Measurements from ENCODE around the gene TNFAIP3. TPM values are rescaled to one million over a fixed set of nuclear protein-coding genes. Genes with fewer than 3 reads are reported as not detected.
A peak's percentile ranks its signal among the peaks of the same experiment; 100 is the strongest.

TNFAIP3 gene
- 1.8 TPM for polyA plus RNA-seq (2013, experiment 1 of 2)
- polyA plus RNA-seq (2013, experiment 2 of 2) = 4.6 TPM

GRCh38 chr6:137866914-137867684, at the start of gene TNFAIP3:
Gene TNFAIP3 (plus strand): TSS chr6:137867259. CDS start chr6:137871228, 3,969 bp downstream.
- H3K36me3 ChIP-seq (ENCODE audit: insufficient read depth, low read length) = no peaks in the 10 kb centered on the region; the same call in 1 of the 2 replicates
- peak within 1 kb of the TSS; percentile 36; the same call in 1 of the 2 replicates for H3K27ac ChIP-seq (ENCODE audit: low read depth, low read length)
- peaks cover 17% of the 10 kb centered on the region for H3K27me3 ChIP-seq (ENCODE audit: insufficient read depth, low read length)
- H3K4me1 ChIP-seq (ENCODE audit: insufficient read depth, low read length) = peaks cover 50% of the 10 kb centered on the region
- H3K9me3 ChIP-seq (ENCODE audit: insufficient read depth, low read depth, low read length) = no peaks in the 10 kb centered on the region
- peak within 1 kb of the TSS; percentile 70 for H3K9ac ChIP-seq (ENCODE audit: low read depth, low read length)
- peak within 1 kb of the TSS; percentile 87 for H3K4me3 ChIP-seq (ENCODE audit: low read length)
- WGBS = under 1% methylated on average over 87 of the region's 87 CpGs

GRCh38 chr6:137818440-137818839, 48.6 kb upstream of the TNFAIP3 start:
- 92% methylated on average over 3 of the region's 3 CpGs for WGBS
- H3K4me3 ChIP-seq (ENCODE audit: low read length) = no peak overlapping the region
- no peak overlapping the region for H3K27ac ChIP-seq (ENCODE audit: low read depth, low read length)
- no peaks in the 10 kb centered on the region for H3K36me3 ChIP-seq (ENCODE audit: insufficient read depth, low read length)
- H3K4me1 ChIP-seq (ENCODE audit: insufficient read depth, low read length) = no peaks in the 10 kb centered on the region
- H3K9me3 ChIP-seq (ENCODE audit: insufficient read depth, low read depth, low read length) = no peaks in the 10 kb centered on the region
- H3K27me3 ChIP-seq (ENCODE audit: insufficient read depth, low read length) = no peaks in the 10 kb centered on the region
- H3K9ac ChIP-seq (ENCODE audit: low read depth, low read length) = no peak overlapping the region

- H3K9me3 ChIP-seq (ENCODE audit: insufficient read depth, low read depth, low read length) = no peaks in the 10 kb centered on the region
- H3K4me3 ChIP-seq (ENCODE audit: low read length) = no peak overlapping the region
- H3K36me3 ChIP-seq (ENCODE audit: insufficient read depth, low read length) = no peaks in the 10 kb centered on the region
- WGBS = 83% methylated on average over 2 of the region's 2 CpGs
- H3K27ac ChIP-seq (ENCODE audit: low read depth, low read length) = no peak overlapping the region
- H3K4me1 ChIP-seq (ENCODE audit: insufficient read depth, low read length) = no peaks in the 10 kb centered on the region
- H3K27me3 ChIP-seq (ENCODE audit: insufficient read depth, low read length) = no peaks in the 10 kb centered on the region
- no peak overlapping the region for H3K9ac ChIP-seq (ENCODE audit: low read depth, low read length)
These were observed 47.3 kb upstream of the TNFAIP3 start for GRCh38 chr6:137819740-137820139.

DNA sequence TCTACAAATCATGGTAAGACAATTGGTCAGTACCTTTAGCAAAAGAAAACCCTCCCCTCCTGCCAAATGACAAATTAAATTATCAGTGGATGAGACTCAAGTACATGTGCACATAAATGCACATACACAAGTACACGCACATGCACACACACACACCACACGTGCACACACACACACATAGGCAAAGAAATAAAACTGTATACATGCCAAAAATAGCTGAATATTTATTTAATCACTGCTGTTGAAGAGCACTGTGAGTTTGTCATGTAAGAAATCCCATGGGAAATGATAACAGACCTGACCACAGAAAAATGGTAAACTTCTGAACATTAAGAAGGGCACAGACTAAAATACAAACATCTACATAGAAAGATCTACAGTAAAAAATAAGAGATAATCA, 46.6 kb upstream of the TNFAIP3 start:
- H3K27me3 ChIP-seq (ENCODE audit: insufficient read depth, low read length) = no peaks in the 10 kb centered on the region
- no peaks in the 10 kb centered on the region for H3K9me3 ChIP-seq (ENCODE audit: insufficient read depth, low read depth, low read length)
- H3K36me3 ChIP-seq (ENCODE audit: insufficient read depth, low read length) = no peaks in the 10 kb centered on the region
- WGBS = 100% methylated on average over 2 of the region's 2 CpGs
- H3K4me3 ChIP-seq (ENCODE audit: low read length) = no peak overlapping the region
- H3K27ac ChIP-seq (ENCODE audit: low read depth, low read length) = no peak overlapping the region
- no peak overlapping the region for H3K9ac ChIP-seq (ENCODE audit: low read depth, low read length)
- H3K4me1 ChIP-seq (ENCODE audit: insufficient read depth, low read length) = no peaks in the 10 kb centered on the region

GRCh38 chr6:137820952-137821351, 46.1 kb upstream of the TNFAIP3 start:
- Histone ChIP-seq H3K4me3 (ENCODE audit: low read length) (no peak overlapping the region), H3K9me3 (ENCODE audit: insufficient read depth, low read depth, low read length) (no peaks in the 10 kb centered on the region), H3K27ac (ENCODE audit: low read depth, low read length) (no peak overlapping the region), H3K27me3 (ENCODE audit: insufficient read depth, low read length) (no peaks in the 10 kb centered on the region), H3K9ac (ENCODE audit: low read depth, low read length) (no peak overlapping the region), H3K36me3 (ENCODE audit: insufficient read depth, low read length) (no peaks in the 10 kb centered on the region), H3K4me1 (ENCODE audit: insufficient read depth, low read length) (no peaks in the 10 kb centered on the region)
- WGBS = 91% methylated on average over 1 of the region's 1 CpG

- 65% methylated on average over 3 of the region's 3 CpGs for WGBS
These were observed 45.6 kb upstream of the TNFAIP3 start for GRCh38 chr6:137821491-137821890.

GRCh38 chr6:137823826-137824555, 43.1 kb upstream of the TNFAIP3 start:
- Histone ChIP-seq H3K9me3 (ENCODE audit: insufficient read depth, low read depth, low read length) (no peaks in the 10 kb centered on the region), H3K4me1 (ENCODE audit: insufficient read depth, low read length) (no peaks in the 10 kb centered on the region), H3K27me3 (ENCODE audit: insufficient read depth, low read length) (no peaks in the 10 kb centered on the region), H3K36me3 (ENCODE audit: insufficient read depth, low read length) (no peaks in the 10 kb centered on the region), H3K27ac (ENCODE audit: low read depth, low read length) (no peak overlapping the region), H3K9ac (ENCODE audit: low read depth, low read length) (no peak overlapping the region), H3K4me3 (ENCODE audit: low read length) (no peak overlapping the region)
- 78% methylated on average over 10 of the region's 11 CpGs for WGBS

More at GRCh38 chr6:137821491-137821890, 45.6 kb upstream of the TNFAIP3 start:
- H3K4me3 ChIP-seq (ENCODE audit: low read length) = no peak overlapping the region
- no peaks in the 10 kb centered on the region for H3K4me1 ChIP-seq (ENCODE audit: insufficient read depth, low read length)
- no peaks in the 10 kb centered on the region for H3K9me3 ChIP-seq (ENCODE audit: insufficient read depth, low read depth, low read length)
- no peaks in the 10 kb centered on the region for H3K36me3 ChIP-seq (ENCODE audit: insufficient read depth, low read length)
- no peak overlapping the region for H3K9ac ChIP-seq (ENCODE audit: low read depth, low read length)
- H3K27ac ChIP-seq (ENCODE audit: low read depth, low read length) = no peak overlapping the region
- H3K27me3 ChIP-seq (ENCODE audit: insufficient read depth, low read length) = no peaks in the 10 kb centered on the region

- H3K9me3 ChIP-seq (ENCODE audit: insufficient read depth, low read depth, low read length) = no peaks in the 10 kb centered on the region
- H3K27me3 ChIP-seq (ENCODE audit: insufficient read depth, low read length) = no peaks in the 10 kb centered on the region
- no peak overlapping the region for H3K9ac ChIP-seq (ENCODE audit: low read depth, low read length)
- H3K4me1 ChIP-seq (ENCODE audit: insufficient read depth, low read length) = no peaks in the 10 kb centered on the region
- H3K36me3 ChIP-seq (ENCODE audit: insufficient read depth, low read length) = no peaks in the 10 kb centered on the region
- WGBS = 90% methylated on average over 1 of the region's 1 CpG
- H3K4me3 ChIP-seq (ENCODE audit: low read length) = no peak overlapping the region
- no peak overlapping the region for H3K27ac ChIP-seq (ENCODE audit: low read depth, low read length)
These were observed 42.5 kb upstream of the TNFAIP3 start for GRCh38 chr6:137824556-137824879.

- Histone ChIP-seq H3K36me3 (ENCODE audit: insufficient read depth, low read length) (no peaks in the 10 kb centered on the region), H3K27ac (ENCODE audit: low read depth, low read length) (no peak overlapping the region), H3K4me3 (ENCODE audit: low read length) (no peak overlapping the region), H3K27me3 (ENCODE audit: insufficient read depth, low read length) (no peaks in the 10 kb centered on the region), H3K9ac (ENCODE audit: low read depth, low read length) (no peak overlapping the region), H3K9me3 (ENCODE audit: insufficient read depth, low read depth, low read length) (no peaks in the 10 kb centered on the region), H3K4me1 (ENCODE audit: insufficient read depth, low read length) (no peaks in the 10 kb centered on the region)
- WGBS = 91% methylated on average over 2 of the region's 2 CpGs
These were observed 42.2 kb upstream of the TNFAIP3 start for GRCh38 chr6:137824896-137825295.

- H3K36me3 ChIP-seq (ENCODE audit: insufficient read depth, low read length) = no peaks in the 10 kb centered on the region
- no peak overlapping the region for H3K4me3 ChIP-seq (ENCODE audit: low read length)
- H3K9ac ChIP-seq (ENCODE audit: low read depth, low read length) = no peak overlapping the region
- no peaks in the 10 kb centered on the region for H3K4me1 ChIP-seq (ENCODE audit: insufficient read depth, low read length)
- H3K9me3 ChIP-seq (ENCODE audit: insufficient read depth, low read depth, low read length) = no peaks in the 10 kb centered on the region
- H3K27me3 ChIP-seq (ENCODE audit: insufficient read depth, low read length) = no peaks in the 10 kb centered on the region
- WGBS = 92% methylated on average over 5 of the region's 5 CpGs
- no peak overlapping the region for H3K27ac ChIP-seq (ENCODE audit: low read depth, low read length)
These were observed 39.6 kb upstream of the TNFAIP3 start for GRCh38 chr6:137827411-137827940.
